HG03064 (cell line): ENCODE data around the gene SLC1A3.

Experiments used
- ATAC-seq: cut with Tn5 transposase; IDR thresholded peaks from one replicate; pipeline ENCODE4 v1.9.1; 2021; ENCODE audit warnings: low read depth; ENCODE audit not compliant: unreplicated experiment

SLC1A3 gene

GRCh38 chr5:36599986-36600779 lies 6.2 kb upstream of the SLC1A3 start:
- no peak for ATAC-seq

DNA sequence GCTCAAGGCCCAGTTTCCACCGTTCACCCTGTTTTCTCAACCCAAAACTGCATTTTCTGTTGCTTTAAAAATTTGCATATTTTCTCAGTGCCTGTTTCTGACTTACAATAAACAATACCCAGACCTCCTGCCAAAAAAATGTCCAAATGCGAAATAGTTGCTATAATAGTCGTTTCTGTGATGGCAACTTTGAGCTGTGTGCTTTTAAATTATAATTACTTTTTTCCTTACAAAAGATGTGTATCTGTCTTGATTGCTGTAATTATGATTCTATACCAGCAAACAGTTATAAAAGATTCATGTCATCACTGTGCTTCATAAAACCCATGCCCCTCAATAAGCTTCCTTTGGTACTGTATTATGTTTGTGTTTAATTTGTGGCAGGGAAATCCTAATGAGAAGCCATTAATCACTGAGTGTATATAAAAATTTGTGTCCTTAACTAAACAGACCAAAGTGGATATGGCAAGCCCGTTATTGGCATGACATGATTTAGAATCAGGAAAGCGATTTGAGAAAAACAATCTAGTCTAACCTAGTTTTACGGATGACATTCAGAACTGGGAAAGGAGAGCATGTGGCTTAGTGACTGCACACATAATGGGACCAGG lies 5.4 kb upstream of the SLC1A3 start:
- no peak for ATAC-seq

GRCh38 chr5:36602704-36603321 lies 3.6 kb upstream of the SLC1A3 start:
- ATAC-seq = no peak

DNA sequence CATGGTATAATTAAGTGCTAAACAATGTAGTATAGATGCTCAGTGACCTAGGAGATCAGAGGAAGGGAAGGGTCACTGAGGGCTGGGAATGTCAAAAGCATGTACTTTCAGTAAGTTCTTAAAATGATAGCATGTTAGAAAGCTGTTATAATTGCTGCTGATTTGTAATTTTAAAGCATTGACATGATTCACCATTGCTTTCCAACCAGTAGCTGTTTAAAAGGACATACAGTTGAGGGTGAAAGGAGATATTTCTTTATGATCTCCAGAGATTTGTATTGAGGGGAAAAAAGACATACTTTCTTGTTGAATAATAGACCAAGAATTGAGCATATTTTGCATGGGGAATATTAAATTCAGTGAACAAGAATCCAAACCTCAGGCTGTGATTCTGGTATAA lies 1.2 kb upstream of the SLC1A3 start:
- no peak for ATAC-seq

- ATAC-seq = no peak
Observed at GRCh38 chr5:36606036-36606427, 374 bp upstream of the SLC1A3 start.

- no peak for ATAC-seq
Observed at GRCh38 chr5:36607114-36607571, 737 bp downstream of the SLC1A3 start.

GRCh38 chr5:36607838-36608783 lies 1.7 kb downstream of the SLC1A3 start:
- no peak for ATAC-seq

DNA sequence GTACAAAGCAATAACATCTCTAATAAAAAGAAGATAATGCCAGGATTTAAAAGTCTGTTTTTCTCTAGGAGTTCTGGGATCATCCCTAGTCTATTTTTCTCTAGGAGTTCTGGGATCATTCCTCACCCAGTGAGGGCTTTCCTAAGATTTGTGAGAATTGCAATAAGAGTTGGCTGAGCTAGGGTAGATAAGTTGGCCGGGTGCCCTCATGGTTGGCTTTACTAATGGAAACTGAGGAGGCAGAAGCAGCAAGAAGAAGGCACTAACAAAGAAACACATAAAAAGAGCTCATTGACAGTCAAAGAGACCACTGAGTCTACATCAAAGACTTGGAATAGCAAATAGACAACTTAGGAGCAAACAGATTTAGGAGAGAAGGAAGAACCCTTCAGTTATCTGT lies 4.2 kb downstream of the SLC1A3 start:
- no peak for ATAC-seq

- no peak for ATAC-seq
Observed at GRCh38 chr5:36611520-36612274, 5.3 kb downstream of the SLC1A3 start.

DNA sequence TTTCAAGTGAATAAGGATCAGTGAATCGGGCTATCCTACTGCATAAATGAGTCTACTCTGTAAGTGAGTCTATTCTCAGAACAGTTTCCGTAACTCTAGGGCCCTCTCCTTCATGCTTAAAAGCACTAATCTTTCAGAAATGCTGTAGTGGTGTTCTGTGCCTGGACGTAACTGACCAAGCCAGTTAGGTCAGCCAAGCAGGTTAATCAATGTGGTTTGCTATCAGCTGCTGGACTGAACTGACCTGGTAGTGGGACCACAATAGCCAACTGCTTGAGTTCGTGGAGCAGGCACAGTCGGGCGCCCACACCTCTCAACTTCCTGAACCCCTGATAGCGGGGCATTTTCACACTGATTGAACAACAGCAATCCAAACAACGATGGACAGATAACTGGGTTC lies 6.8 kb downstream of the SLC1A3 start:
- ATAC-seq = no peak

GRCh38 chr5:36613771-36614656 lies 7.6 kb downstream of the SLC1A3 start:
- no peak for ATAC-seq

DNA sequence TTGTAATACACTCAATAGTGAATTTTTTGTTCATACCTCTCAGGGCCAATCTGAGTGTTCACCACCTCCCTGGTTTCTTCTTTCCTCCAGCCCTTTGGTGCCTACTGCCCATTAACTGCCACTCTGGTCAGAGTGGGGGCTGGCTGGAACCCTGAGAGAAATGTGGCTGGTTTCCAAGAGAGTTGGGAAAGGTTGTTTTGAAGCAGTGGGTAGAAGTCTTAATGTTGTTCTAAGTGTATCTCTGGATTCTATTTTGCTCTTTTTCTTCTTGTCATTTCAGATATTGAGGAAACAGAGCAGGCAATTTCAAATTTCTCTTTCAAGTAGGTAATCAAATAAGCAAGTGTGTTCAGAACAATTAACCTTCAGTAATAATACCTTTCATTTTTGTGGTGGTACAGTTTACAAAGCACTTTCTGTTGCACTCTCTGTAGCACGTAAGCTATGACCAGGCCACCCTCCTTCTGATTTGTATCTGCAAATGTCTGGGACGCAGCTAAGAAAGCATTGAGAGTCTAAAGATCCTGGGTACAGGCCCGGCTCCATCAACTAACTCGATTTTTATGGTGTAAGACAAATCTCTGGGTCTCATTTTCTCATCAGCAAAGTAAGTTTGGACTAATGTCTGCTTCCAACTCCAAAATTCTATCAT lies 8.4 kb downstream of the SLC1A3 start:
- no peak for ATAC-seq

- ATAC-seq = no peak
Observed at GRCh38 chr5:36619012-36619635, 12.7 kb downstream of the SLC1A3 start.

DNA sequence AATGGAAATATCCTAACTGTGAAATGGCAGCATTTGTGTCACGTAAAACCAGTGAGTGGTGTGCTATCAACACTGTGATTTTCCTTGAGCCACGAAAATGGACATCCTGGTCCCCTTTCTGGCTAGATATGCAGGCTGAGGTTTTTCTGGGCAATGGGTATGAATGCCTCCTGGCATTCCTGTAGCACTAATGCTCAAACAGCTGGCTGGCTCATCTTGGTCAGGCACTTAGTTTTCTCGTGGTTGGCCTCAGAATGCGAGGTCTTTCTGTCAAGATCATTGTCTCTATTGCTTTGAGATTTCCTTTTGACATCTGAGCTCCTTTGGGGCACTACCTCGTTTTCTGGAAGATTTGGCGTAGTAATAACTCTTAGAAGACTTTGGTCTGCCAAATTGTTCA lies 15.6 kb downstream of the SLC1A3 start:
- ATAC-seq = no peak

DNA sequence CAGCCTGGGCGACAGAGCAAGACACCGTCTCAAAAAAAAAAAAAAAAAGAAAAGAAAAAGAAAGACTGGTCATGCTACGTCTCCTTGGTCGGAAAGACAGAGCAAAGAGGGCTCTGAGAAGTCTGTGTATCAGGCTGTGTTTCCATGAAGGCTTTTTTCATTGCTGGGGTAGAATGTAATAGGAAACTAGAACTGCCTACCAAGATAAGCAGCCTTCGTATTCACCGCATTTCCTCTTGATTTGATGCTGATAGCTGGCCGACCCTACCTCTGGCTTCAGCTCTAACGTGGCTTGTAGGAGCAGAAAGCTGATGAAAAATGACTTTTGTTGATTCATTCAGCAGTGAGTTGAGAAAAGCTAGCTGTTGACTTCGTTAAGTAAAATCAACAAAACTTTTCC lies 17.4 kb downstream of the SLC1A3 start:
- no peak for ATAC-seq

DNA sequence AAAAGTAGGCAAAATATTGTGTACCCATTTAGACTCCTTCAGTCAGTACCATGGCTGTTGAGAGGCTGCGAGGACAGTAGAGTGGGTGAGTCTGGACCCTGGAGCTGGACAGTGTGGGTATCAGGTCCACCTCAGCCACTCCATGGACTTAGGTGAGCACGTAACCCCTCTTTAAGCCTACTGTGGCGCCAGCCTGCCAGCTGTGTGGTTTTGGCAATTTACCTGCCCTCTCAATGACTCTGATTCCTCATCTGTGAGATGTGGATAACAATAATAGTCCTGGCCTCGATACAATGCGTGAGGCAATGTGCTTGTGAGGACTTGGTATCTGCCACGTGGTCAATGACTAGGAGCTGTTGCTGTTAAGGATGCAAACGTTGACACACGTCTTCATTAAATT lies 17.9 kb downstream of the SLC1A3 start:
- no peak for ATAC-seq

GRCh38 chr5:36628695-36629094 lies 22.3 kb downstream of the SLC1A3 start:
- ATAC-seq = no peak

- ATAC-seq = no peak
Observed at GRCh38 chr5:36629729-36630128, 23.3 kb downstream of the SLC1A3 start.
